COLO668 (cell line): ENCODE data around the gene PELO.

Experiments used
- DNase-seq: peaks from one replicate; lab custom pipeline; 2025; ENCODE audit not compliant: unreplicated experiment; lab: John Stamatoyannopoulos, UW

Gene PELO

GRCh38 chr5:52827815-52828214 lies 40.1 kb downstream of the PELO start:
- no peak for DNase-seq

DNA sequence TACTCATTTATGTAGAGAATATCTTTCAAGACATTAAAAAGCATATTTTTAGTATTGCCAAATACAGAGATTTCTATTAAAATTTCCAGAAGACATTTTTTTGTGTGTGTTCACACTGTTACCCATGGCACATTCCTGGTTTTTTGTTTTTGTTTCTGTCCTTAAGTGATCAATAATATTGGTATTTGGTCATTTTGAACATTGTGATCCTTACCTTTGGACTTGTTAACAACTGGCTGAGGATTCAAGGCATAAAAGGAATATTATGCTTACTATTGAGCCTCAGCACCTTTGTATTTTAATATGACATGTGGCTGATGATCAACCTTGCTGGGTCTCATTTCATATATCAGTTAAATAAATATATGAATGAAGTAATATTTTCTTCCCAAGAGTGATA lies 41.9 kb downstream of the PELO start:
- DNase-seq, result no peak

DNA sequence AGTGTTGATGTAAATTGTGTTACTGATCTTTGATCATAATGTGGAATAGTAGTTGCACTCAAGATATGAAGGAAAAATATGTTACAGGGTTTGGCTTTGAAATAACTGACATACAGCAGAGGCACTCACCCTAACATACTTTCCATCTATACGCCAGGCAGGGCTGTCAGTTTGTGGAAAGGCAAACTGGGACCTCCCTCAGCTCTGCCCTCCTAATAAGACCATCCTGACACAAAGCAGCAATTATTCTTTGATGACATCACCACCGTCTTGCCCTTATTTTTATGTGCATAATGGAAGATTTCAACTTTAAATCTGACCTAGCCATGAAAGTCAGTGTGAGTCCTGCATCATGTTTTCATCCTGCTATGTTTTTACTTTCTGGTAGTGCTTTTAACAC lies 42.9 kb downstream of the PELO start:
- DNase-seq, result no peak

DNA sequence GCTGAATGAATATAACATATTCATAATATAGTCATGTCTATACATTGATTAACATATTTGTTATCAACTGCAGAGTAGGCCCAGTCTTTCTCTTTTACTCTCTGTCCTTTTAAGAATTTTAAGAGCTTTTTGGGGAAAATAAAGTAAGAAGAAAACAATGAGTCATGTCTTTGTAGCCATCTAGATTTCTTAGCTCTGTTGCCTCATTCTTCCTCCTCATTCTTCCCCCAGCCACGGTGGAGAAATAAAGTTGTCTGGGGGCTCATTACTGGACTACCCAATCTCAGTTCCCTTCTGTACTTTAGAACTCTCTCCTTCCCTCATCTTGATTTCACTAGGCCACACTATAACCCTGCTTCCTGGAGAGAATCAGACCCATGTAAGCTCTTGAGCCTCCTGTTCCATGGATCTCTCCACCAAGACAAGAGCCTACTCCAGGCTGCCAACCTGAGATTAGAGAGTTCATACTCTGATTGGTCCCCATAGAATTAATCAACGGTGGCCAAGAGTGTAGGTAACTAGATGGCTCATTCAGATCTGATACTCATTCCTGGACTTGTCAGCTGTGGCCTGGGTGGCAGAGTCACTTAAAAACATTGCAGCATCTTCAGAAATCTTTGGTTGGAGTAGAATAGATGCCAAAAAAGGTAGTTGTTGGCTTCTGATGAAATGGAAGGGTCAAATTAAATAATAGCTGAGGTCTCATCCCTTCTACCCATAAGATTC lies 44.2 kb downstream of the PELO start:
- no peak for DNase-seq

- no peak for DNase-seq
Observed at GRCh38 chr5:52834320-52834719, 46.6 kb downstream of the PELO start.

- DNase-seq, result no peak
Observed at GRCh38 chr5:52837068-52837467, 49.4 kb downstream of the PELO start.
